Activated B cell treated with CpG ODN at 0.5 μM for 24 hours (primary cell): Measurements from ENCODE around the gene GSAP. TPM values are rescaled to one million over a fixed set of nuclear protein-coding genes. Genes with fewer than 3 reads are reported as not detected.
"Not testable (repeated sequence)": the region's sequence is repeated elsewhere in the genome, so short reads cannot be mapped to it uniquely, and the experiment has no call there.

Experiments used
- ATAC-seq: fragments of 200-7000 bp; cut with Tn5 transposase; one replicate; pipeline ENCODE4 v1.10.0; 2021; ENCODE audit warnings: low read depth, mild to moderate bottlenecking, moderate library complexity
- CTCF ChIA-PET: fragments of 350-600 bp; sonication (Branson Sonifier 250); formaldehyde crosslinking; loops from one replicate; lab custom pipeline; 2021; ENCODE audit warnings: antibody characterized with exemption; lab: Charles Lee
- POLR2A ChIA-PET: fragments of 350-600 bp; sonication (Branson Sonifier 250); formaldehyde crosslinking; loops from one replicate; lab custom pipeline; 2021; ENCODE audit warnings: antibody characterized with exemption; lab: Charles Lee
- DNase-seq: peaks from one replicate; pipeline ENCODE4 v3.0.0; 2022
- H3K27ac Mint-ChIP-seq: one replicate; pipeline ENCODE4 v1.8.0; 2020; ENCODE audit warnings: mixed read lengths
- H3K27me3 Mint-ChIP-seq: one replicate; pipeline ENCODE4 v1.8.0; 2021; ENCODE audit warnings: mixed read lengths
- H3K36me3 Mint-ChIP-seq: one replicate; pipeline ENCODE4 v1.8.0; 2021; ENCODE audit warnings: low read depth, mixed read lengths
- H3K4me1 Mint-ChIP-seq: one replicate; pipeline ENCODE4 v1.8.0; 2021; ENCODE audit warnings: mixed read lengths
- H3K4me3 Mint-ChIP-seq: one replicate; pipeline ENCODE4 v1.8.0; 2020; ENCODE audit warnings: mild to moderate bottlenecking, mixed read lengths
- H3K9me3 Mint-ChIP-seq: one replicate; pipeline ENCODE4 v1.8.0; 2020; ENCODE audit warnings: mixed read lengths
- intact Hi-C: fragments of 100-400 bp; cut with micrococcal nuclease; formaldehyde crosslinking; loops from one replicate; pipeline ENCODE4 v1.15.1; 2024
- total RNA-seq: library from RNA; stranded (reverse); gene quantifications from 2 replicates; pipeline ENCODE4 v1.2.3, GENCODE V29; 2022
- TF ChIP-seq, protein P1 (sequence below): fragments of 200-600 bp; IDR thresholded peaks from one replicate; pipeline ENCODE4 v1.8.0; 2022; ENCODE audit warnings: antibody characterized with exemption, mild to moderate bottlenecking

Gene GSAP
- total RNA-seq, 1 donor from 2014 or later, result 91.2 TPM

DNA sequence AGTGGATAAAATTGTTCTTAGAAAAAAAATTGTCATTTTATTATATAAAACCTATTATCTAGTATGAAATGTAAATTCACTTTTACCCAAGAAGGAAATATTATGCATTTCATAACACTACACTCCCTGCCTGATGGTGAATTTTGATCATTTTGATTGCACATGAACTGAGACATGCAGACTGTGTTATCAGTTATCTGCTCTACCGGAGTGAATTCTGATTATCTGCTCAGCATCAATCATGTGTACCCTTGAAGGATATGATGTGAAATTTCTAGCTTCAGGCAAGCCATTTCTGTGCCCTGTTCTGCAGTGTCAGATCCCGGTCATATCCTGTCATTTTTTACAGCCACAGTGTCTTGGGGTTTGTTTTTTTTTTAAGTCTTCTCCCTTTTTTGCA is 131.5 kb downstream of the GSAP start:
- DNase-seq, result no peak
- peaks cover 4% of the 10 kb centered on the region for H3K9me3 Mint-ChIP-seq
- ChIA-PET POLR2A (no interaction called here), CTCF (no interaction called here)
- H3K27ac Mint-ChIP-seq, result no peak overlapping the region
- H3K4me1 Mint-ChIP-seq, result peaks cover 32% of the 10 kb centered on the region
- ATAC-seq, result no peak
- intact Hi-C loops, result no loop called here
- TF ChIP-seq, protein P1, sequence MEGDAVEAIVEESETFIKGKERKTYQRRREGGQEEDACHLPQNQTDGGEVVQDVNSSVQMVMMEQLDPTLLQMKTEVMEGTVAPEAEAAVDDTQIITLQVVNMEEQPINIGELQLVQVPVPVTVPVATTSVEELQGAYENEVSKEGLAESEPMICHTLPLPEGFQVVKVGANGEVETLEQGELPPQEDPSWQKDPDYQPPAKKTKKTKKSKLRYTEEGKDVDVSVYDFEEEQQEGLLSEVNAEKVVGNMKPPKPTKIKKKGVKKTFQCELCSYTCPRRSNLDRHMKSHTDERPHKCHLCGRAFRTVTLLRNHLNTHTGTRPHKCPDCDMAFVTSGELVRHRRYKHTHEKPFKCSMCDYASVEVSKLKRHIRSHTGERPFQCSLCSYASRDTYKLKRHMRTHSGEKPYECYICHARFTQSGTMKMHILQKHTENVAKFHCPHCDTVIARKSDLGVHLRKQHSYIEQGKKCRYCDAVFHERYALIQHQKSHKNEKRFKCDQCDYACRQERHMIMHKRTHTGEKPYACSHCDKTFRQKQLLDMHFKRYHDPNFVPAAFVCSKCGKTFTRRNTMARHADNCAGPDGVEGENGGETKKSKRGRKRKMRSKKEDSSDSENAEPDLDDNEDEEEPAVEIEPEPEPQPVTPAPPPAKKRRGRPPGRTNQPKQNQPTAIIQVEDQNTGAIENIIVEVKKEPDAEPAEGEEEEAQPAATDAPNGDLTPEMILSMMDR, result no peak
- H3K27me3 Mint-ChIP-seq, result no peaks in the 10 kb centered on the region
- H3K36me3 Mint-ChIP-seq, result peaks cover 2% of the 10 kb centered on the region
- no peak overlapping the region for H3K4me3 Mint-ChIP-seq

DNA sequence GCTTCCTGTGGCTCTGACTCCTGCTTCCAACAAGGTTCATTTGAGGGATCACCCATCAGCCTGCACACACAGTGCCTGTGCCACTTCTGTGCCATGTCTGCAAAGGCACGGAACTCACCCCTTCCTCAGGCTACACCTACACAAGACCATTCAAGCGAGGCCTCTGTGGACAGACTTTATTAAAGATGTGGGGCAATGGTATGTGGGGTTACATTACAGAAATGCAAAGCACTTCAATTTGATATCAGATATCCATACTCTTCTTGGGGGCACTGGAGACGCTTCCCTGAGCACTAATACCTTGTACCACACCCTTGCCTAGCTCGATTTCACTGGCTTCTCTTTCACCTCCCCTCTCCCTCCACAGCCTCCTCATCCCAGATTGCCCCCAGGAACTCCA is 132.1 kb downstream of the GSAP start:
- TF ChIP-seq, protein P1, result no peak
- intact Hi-C loops, result no loop called here
- Mint-ChIP-seq H3K4me3 (no peak overlapping the region), H3K9me3 (peaks cover 4% of the 10 kb centered on the region), H3K4me1 (peaks cover 26% of the 10 kb centered on the region), H3K36me3 (peaks cover 2% of the 10 kb centered on the region), H3K27me3 (no peaks in the 10 kb centered on the region), H3K27ac (no peak overlapping the region)
- ChIA-PET CTCF (no interaction called here), POLR2A (no interaction called here)
- ATAC-seq (no peak), DNase-seq (no peak)

DNA sequence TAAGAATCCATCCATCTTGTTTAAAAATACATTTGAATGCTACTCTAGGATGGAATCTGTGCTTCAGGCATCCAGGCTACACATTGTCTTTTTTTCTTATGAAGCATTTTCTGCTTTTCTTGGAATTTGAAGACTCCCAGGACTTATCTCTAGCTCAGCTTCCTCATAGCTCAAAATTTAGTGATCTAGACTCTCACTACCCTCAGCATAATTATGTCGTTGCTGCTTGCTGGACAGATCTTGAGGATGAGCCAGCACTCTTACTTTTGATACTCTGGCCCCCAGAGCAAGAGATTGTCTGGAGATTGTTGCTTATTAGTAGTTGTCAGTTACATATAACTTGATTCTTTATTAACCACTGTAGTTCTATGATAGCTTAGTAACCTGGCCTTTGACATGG is 133.3 kb downstream of the GSAP start:
- peaks cover 4% of the 10 kb centered on the region for H3K36me3 Mint-ChIP-seq
- CTCF ChIA-PET, result no interaction called here
- POLR2A ChIA-PET, result interaction anchor here (0.6 kb wide), 1 partner anchor 12 kb away, joined by 9 read pairs; no protein-coding TSS in a partner anchor
- peaks cover 15% of the 10 kb centered on the region for H3K4me1 Mint-ChIP-seq
- H3K9me3 Mint-ChIP-seq, result peaks cover 1% of the 10 kb centered on the region
- intact Hi-C loops, result no loop called here
- ATAC-seq (no peak), DNase-seq (no peak)
- H3K27ac Mint-ChIP-seq, result no peak overlapping the region
- no peaks in the 10 kb centered on the region for H3K27me3 Mint-ChIP-seq
- H3K4me3 Mint-ChIP-seq, result no peak overlapping the region
- TF ChIP-seq, protein P1, result no peak

DNA sequence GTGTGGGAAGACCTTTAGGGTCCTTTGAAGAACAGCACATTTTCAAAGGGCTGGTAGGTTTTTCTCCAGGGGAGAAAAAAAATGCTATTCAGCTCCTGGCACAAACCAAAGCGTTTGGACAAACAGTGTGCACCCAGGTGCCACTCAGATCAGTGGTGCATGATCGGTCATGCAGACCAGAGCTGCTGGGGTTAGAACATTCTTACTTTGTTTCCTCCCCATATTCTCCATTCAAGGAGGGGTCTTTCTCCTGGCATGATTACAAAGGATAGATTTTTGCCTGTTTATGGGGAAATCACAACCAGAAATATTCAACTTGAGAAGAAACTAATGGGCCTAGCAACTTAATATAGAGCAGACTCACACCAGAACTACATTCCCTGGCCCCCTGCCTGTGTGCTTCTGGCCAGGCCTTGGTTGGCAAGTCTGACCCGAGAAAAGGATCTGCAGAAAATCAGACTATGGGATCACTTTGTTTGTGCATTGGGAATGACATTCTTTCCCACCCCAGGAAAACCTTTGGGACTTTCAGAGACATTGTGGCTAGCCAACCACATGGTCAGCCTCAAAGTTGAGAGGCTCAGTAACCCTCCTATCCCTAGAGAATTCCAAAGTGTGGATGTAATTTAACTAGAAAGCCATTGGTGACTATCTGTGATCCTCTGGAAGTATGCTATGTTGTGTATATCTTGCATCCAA is 134.2 kb downstream of the GSAP start:
- Mint-ChIP-seq H3K4me1 (peaks cover 13% of the 10 kb centered on the region), H3K9me3 (peaks cover 1% of the 10 kb centered on the region), H3K4me3 (no peak overlapping the region), H3K27me3 (no peaks in the 10 kb centered on the region), H3K27ac (no peak overlapping the region), H3K36me3 (peaks cover 2% of the 10 kb centered on the region)
- TF ChIP-seq, protein P1, result no peak
- DNase-seq (no peak), ATAC-seq (no peak)
- POLR2A ChIA-PET, result no interaction called here
- intact Hi-C loops, result no loop called here
- CTCF ChIA-PET, result no interaction called here

DNA sequence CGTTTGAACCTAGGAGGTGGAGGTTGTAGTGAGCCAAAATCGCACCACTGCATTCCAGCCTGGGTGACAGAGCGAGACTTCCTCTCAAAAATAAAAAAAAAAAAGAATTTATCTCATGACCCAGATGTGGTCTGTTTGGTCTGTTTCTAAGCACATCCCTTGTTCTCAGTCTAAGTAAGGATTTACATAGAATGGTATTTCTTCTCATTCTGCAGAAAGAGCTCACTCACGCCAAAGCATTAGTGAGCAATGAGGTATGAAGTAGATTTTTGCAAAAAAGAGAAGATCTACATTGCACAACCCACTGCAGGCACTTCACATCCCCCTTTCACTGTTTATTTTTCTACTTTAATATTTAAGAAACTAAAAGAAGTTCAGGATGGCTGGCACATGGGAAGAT is 140.0 kb downstream of the GSAP start:
- H3K27ac Mint-ChIP-seq, result no peak overlapping the region
- H3K36me3 Mint-ChIP-seq, result peaks cover 2% of the 10 kb centered on the region
- ATAC-seq (peak; percentile 31), DNase-seq (no peak)
- TF ChIP-seq, protein P1, result no peak
- POLR2A ChIA-PET, result no interaction called here
- CTCF ChIA-PET, result no interaction called here
- intact Hi-C loops, result no loop called here
- H3K4me1 Mint-ChIP-seq, result peaks cover 14% of the 10 kb centered on the region
- H3K27me3 Mint-ChIP-seq, result no peaks in the 10 kb centered on the region
- no peak overlapping the region for H3K4me3 Mint-ChIP-seq
- H3K9me3 Mint-ChIP-seq, result no peaks in the 10 kb centered on the region

DNA sequence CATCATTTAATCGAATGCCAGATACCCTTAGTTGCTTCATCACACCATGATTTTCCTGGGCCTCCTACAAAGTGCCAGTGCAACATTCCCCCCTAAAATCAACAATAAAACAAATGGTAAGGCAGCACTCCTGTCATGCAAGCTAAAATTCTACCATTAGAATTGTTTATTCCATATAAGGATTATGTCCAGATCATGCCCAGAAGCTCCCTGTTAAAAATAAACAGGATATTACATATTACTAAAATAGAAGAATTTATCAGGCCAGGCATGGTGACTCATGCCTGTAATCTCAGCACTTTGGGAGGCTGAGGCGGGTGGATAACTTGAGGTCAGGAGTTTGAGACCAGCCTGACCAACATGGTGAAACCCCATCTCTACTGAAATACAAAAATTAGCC is 140.5 kb downstream of the GSAP start:
- intact Hi-C loops, H3K27me3 Mint-ChIP-seq, H3K36me3 Mint-ChIP-seq, POLR2A ChIA-PET, ATAC-seq, H3K9me3 Mint-ChIP-seq, DNase-seq, H3K27ac Mint-ChIP-seq, H3K4me3 Mint-ChIP-seq: not testable (repeated sequence)
- H3K4me1 Mint-ChIP-seq, result peaks cover 18% of the 10 kb centered on the region
- CTCF ChIA-PET, result interaction anchor here (1.6 kb wide), 1 partner anchor 28 kb away, joined by 3 read pairs; no protein-coding TSS in a partner anchor
